GM19193 (cell line): Measurements from ENCODE around the gene HDLBP.

Source experiments
- POLR2A ChIP-seq: IDR thresholded peaks from 4 replicates; pipeline ENCODE4 v1.6.1; 2011; ENCODE audit not compliant: insufficient read depth, insufficient read length; ENCODE audit errors: extremely low read depth

The HDLBP gene

DNA sequence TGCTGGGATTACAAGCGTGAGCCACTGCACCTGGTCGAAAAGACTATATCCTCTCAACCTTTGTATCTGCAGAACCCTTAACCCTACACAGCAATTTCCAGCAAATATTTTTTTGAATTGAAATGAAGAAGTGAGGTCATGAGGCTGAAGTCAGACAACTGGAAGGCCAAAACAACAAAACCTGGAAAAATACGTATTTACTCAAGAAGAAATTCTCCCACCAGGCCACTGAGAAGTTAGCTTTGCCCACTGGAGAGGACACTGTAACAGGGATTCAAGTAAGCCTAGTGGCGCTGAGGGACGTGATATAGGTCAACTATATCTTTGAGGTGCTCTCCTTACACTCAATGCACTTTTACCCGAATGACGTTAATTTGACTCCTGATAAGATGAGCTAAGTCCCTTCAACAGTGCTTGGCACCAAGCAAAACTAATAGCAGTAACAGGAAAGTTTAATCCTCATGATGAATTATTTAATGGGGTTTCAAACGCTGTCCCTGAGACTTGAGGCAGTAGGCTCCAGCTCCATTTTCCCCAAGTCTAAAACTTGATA, 1.9 kb downstream of the HDLBP start:
- TF ChIP-seq POLR2A, result no peak

GRCh38 chr2:241312082-241312481, 3.4 kb downstream of the HDLBP start:
- TF ChIP-seq POLR2A, result no peak

- TF ChIP-seq POLR2A, result no peak
Observed at GRCh38 chr2:241310917-241311566, 4.4 kb downstream of the HDLBP start.

- no peak for TF ChIP-seq POLR2A
Observed at GRCh38 chr2:241309684-241310117, 5.8 kb downstream of the HDLBP start.

- TF ChIP-seq POLR2A, result no peak
Observed at GRCh38 chr2:241308832-241309500, 6.5 kb downstream of the HDLBP start.

- no peak for TF ChIP-seq POLR2A
Observed at GRCh38 chr2:241308267-241308666, 7.2 kb downstream of the HDLBP start.

DNA sequence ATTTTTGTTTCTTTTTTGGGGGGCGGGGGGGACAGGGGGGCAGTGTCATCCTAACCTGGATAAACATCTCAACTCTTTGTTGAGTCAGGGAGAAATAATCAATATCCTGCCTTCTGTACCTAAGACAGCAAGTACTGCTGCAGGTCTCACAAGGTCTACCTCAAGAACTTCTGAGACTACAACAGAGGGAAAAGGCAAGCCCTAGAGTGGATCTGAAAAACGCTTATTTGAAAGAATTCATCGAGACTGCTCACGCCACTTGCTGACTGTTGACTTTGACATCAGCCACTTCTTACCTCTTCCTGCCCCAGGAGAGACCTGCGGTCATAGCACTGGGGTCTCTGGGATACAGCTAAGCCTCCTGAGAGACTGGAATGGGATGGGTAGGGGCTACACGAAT, 8.4 kb downstream of the HDLBP start:
- TF ChIP-seq POLR2A, result no peak

DNA sequence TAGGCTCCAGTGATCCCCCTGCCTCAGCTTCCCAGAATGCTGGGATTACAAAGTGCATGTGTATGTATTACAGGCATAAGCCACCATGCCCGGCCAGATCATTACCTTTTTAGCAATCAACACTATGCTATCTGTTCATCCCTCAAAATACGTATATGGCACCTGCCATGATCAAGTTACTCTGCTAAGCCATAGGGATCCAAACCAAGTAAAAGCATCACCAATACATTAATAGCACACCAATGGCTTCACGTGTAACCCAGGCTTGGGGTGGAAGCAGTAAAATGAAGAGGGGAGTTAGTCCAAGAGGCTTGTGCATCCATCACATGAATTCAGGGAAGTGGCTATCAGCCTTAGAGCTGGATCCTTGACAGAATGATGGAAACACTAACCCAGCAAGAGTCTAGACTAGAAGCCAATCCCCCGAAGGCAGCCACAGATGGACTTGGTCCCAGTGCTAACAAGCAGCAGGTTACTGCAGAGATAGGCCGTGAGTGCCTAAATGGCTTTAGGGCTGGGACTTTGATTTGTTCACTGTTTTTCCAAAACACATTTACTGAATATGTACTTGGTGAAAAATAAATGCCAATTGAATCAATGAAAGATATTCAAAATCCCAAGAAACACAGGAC, 11.3 kb downstream of the HDLBP start:
- TF ChIP-seq POLR2A, result no peak

GRCh38 chr2:241302759-241303651, 12.5 kb downstream of the HDLBP start:
- no peak for TF ChIP-seq POLR2A

GRCh38 chr2:241302083-241302482, 13.4 kb downstream of the HDLBP start:
- no peak for TF ChIP-seq POLR2A

- no peak for TF ChIP-seq POLR2A
Observed at GRCh38 chr2:241300000-241300399, 15.5 kb downstream of the HDLBP start.

GRCh38 chr2:241298673-241299072, 16.8 kb downstream of the HDLBP start:
- TF ChIP-seq POLR2A, result no peak

DNA sequence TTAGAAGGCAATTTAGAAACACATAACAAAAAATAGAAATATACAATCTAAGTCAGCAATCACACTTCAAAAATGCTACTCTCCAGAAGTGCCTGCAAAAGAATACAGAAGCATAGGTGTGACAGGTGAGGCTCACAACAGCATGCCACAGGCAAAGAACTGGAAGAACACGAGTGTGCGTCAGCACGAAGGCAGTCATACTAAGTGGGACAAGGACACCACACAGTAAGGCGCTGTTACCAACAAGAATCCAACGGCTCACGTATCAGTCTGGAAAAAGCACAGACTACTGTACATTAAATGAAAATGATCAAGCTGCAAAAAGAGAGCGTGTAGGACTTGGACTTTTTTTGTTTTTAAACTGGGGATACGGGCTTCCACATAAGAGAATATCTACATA, 18.7 kb downstream of the HDLBP start:
- TF ChIP-seq POLR2A, result no peak

- no peak for TF ChIP-seq POLR2A
Observed at GRCh38 chr2:241295326-241296095, 20.0 kb downstream of the HDLBP start.

DNA sequence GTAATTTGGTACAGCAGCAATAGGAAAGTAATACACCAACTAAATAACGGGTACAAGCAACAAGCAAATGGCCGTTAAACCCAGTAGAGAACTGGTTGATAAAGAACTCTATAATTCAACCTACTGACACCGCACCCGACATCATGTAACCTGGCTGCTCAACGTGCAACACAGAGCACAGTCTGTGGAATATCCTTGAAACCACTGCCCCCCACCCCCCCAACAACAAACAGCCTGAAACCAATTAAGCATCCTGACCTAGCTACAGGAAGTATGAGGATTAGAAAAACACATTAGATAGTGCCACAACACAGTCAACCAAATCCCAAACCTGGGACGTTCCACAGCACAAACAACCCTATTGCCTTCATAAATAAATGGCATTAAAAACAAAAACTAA, 23.5 kb downstream of the HDLBP start:
- TF ChIP-seq POLR2A, result no peak

DNA sequence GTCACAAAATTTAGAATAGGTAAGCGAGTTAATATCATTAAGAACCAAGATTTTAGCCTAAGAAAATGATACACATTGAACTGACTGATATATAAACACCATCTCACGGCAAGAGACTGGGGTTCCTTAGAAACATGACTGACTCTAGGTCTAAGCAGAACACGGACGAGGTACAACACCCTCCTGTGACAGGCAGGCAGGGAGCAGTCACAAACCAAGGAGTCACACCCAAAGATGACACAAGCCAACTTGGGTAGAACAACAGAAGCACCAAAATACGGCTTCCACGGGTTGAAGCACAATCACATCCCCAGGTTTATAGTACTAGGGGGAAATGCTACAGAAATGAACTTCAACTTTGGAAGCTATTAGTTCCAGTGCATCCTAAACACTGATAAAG, 24.3 kb downstream of the HDLBP start:
- no peak for TF ChIP-seq POLR2A
